HEK293 (cell line): ENCODE data around the gene ZNF217.

Experiments used
- CTCF ChIA-PET: fragments of 350-600 bp; formaldehyde crosslinking; extraction: SDS; loops from one replicate; lab custom pipeline; 2021; ENCODE audit warnings: antibody characterized with exemption; lab: Yijun Ruan, JAX
- POLR2A ChIA-PET: fragments of 300-600 bp; formaldehyde crosslinking; extraction: SDS; loops from one replicate; lab custom pipeline; 2020; ENCODE audit warnings: antibody characterized with exemption, inconsistent platforms; lab: Yijun Ruan, JAX
- H3K27ac ChIP-seq: fragments of 200-500 bp; sonication (Bioruptor generic); 2 replicates; pipeline ENCODE4 v1.5.1; 2014; ENCODE audit warnings: low read depth, low read length, control low read depth, inconsistent platforms; ENCODE audit errors: extremely low read depth
- H3K36me3 ChIP-seq, 2 experiments: fragments of 200-500 bp in 1 of 2; sonication (Bioruptor generic) in 1 of 2; 1 replicate in 1 of 2; 2 replicates in 1 of 2; pipeline ENCODE4 v1.5.1; 2014 to 2017; ENCODE audit warnings: inconsistent platforms in 2 of 2, low read length in 2 of 2; ENCODE audit not compliant: control insufficient read depth in 2 of 2, insufficient read depth in 1 of 2
- H3K4me1 ChIP-seq: fragments of 200-500 bp; sonication (Bioruptor generic); 2 replicates; pipeline ENCODE4 v1.5.1; 2014; ENCODE audit warnings: mild to moderate bottlenecking, low read length, inconsistent platforms; ENCODE audit not compliant: control insufficient read depth, insufficient read depth
- H3K4me3 ChIP-seq: 2 replicates; pipeline ENCODE4 v1.5.1; 2011; ENCODE audit warnings: low read depth, mild to moderate bottlenecking, control low read depth, low read length, moderate library complexity
- H3K9me3 ChIP-seq: fragments of 200-500 bp; sonication (Bioruptor generic); 2 replicates; pipeline ENCODE4 v1.5.1; 2014; ENCODE audit warnings: low read depth, low read length, inconsistent platforms; ENCODE audit not compliant: control insufficient read depth, insufficient read depth
- HIC1 ChIP-seq: fragments of 450-650 bp; formaldehyde crosslinking; IDR thresholded peaks from 2 replicates; pipeline ENCODE4 v1.5.1; 2016; ENCODE audit warnings: missing biosample characterization, missing genetic modification characterization
- PRDM1 ChIP-seq: fragments of 450-650 bp; formaldehyde crosslinking; IDR thresholded peaks from 2 replicates; pipeline ENCODE4; 2016; ENCODE audit warnings: missing biosample characterization, missing genetic modification characterization
- ZFHX2 ChIP-seq: fragments of 450-650 bp; formaldehyde crosslinking; conservative IDR thresholded peaks from 2 replicates; pipeline ENCODE4 v1.5.1; 2016; ENCODE audit warnings: missing biosample characterization, missing genetic modification characterization
- ZFP69B ChIP-seq: fragments of 450-650 bp; formaldehyde crosslinking; IDR thresholded peaks from 2 replicates; pipeline ENCODE4 v1.5.1; 2016; ENCODE audit warnings: missing biosample characterization, missing genetic modification characterization
- ZNF24 ChIP-seq: fragments of 450-650 bp; formaldehyde crosslinking; IDR thresholded peaks from 2 replicates; pipeline ENCODE4 v1.5.1; 2016; ENCODE audit warnings: missing biosample characterization, missing genetic modification characterization
- ZNF26 ChIP-seq: fragments of 450-650 bp; formaldehyde crosslinking; IDR thresholded peaks from 2 replicates; pipeline ENCODE4 v1.5.1; 2016; ENCODE audit warnings: missing biosample characterization, missing genetic modification characterization
- ZNF302 ChIP-seq: fragments of 450-650 bp; formaldehyde crosslinking; IDR thresholded peaks from 2 replicates; pipeline ENCODE4 v1.5.1; 2016; ENCODE audit warnings: missing biosample characterization, missing genetic modification characterization, low read depth
- ZNF335 ChIP-seq: fragments of 450-650 bp; formaldehyde crosslinking; conservative IDR thresholded peaks from 2 replicates; pipeline ENCODE4 v1.5.1; 2016; ENCODE audit warnings: missing biosample characterization, missing genetic modification characterization
- ZNF555 ChIP-seq: fragments of 450-650 bp; formaldehyde crosslinking; conservative IDR thresholded peaks from 2 replicates; pipeline ENCODE4 v1.5.1; 2017; ENCODE audit warnings: missing biosample characterization, mild to moderate bottlenecking, missing genetic modification characterization, inconsistent platforms
- ZNF654 ChIP-seq: fragments of 450-650 bp; formaldehyde crosslinking; IDR thresholded peaks from 2 replicates; pipeline ENCODE4 v1.5.1; 2016; ENCODE audit warnings: low read depth, missing biosample characterization, missing genetic modification characterization
- ZSCAN30 ChIP-seq: fragments of 450-650 bp; IDR thresholded peaks from 2 replicates; pipeline ENCODE4 v1.5.1; 2018; ENCODE audit warnings: missing biosample characterization, mild to moderate bottlenecking, missing genetic modification characterization, moderate library complexity
- TF ChIP-seq, protein P1 (sequence below): fragments of 450-650 bp; formaldehyde crosslinking; conservative IDR thresholded peaks from 2 replicates; pipeline ENCODE4 v1.5.1; 2016; ENCODE audit warnings: low read depth, missing biosample characterization, missing genetic modification characterization
- TF ChIP-seq, protein P2 (sequence below): fragments of 450-650 bp; formaldehyde crosslinking; IDR thresholded peaks from 2 replicates; pipeline ENCODE4 v1.5.1; 2016; ENCODE audit warnings: missing biosample characterization, missing genetic modification characterization

Gene ZNF217

GRCh38 chr20:53579266-53579580, 14.4 kb downstream of the ZNF217 start (continued):
- TF ChIP-seq, protein P1, sequence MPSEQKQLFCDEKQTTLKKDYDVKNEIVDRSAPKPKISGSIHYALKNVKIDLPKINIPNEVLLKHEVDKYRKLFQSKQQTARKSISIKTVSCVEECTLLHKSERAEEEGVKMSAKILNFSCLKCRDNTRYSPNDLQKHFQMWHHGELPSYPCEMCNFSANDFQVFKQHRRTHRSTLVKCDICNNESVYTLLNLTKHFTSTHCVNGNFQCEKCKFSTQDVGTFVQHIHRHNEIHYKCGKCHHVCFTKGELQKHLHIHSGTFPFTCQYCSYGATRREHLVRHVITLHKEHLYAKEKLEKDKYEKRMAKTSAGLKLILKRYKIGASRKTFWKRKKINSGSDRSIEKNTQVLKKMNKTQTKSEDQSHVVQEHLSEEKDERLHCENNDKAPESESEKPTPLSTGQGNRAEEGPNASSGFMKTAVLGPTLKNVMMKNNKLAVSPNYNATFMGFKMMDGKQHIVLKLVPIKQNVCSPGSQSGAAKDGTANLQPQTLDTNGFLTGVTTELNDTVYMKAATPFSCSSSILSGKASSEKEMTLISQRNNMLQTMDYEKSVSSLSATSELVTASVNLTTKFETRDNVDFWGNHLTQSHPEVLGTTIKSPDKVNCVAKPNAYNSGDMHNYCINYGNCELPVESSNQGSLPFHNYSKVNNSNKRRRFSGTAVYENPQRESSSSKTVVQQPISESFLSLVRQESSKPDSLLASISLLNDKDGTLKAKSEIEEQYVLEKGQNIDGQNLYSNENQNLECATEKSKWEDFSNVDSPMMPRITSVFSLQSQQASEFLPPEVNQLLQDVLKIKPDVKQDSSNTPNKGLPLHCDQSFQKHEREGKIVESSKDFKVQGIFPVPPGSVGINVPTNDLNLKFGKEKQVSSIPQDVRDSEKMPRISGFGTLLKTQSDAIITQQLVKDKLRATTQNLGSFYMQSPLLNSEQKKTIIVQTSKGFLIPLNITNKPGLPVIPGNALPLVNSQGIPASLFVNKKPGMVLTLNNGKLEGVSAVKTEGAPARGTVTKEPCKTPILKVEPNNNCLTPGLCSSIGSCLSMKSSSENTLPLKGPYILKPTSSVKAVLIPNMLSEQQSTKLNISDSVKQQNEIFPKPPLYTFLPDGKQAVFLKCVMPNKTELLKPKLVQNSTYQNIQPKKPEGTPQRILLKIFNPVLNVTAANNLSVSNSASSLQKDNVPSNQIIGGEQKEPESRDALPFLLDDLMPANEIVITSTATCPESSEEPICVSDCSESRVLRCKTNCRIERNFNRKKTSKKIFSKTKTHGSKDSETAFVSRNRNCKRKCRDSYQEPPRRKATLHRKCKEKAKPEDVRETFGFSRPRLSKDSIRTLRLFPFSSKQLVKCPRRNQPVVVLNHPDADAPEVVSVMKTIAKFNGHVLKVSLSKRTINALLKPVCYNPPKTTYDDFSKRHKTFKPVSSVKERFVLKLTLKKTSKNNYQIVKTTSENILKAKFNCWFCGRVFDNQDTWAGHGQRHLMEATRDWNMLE (tag by site-specific recombination) = no peak
- no peak for TF ChIP-seq ZSCAN30 (tag by site-specific recombination)
- TF ChIP-seq ZNF24 = no peak
- TF ChIP-seq ZFHX2 (tag by site-specific recombination) = no peak
- TF ChIP-seq ZNF26 (tag by site-specific recombination) = no peak
- TF ChIP-seq PRDM1 (tag by site-specific recombination) = no peak
- no peak for TF ChIP-seq HIC1
- TF ChIP-seq, all 188 proteins: peak for 0

DNA sequence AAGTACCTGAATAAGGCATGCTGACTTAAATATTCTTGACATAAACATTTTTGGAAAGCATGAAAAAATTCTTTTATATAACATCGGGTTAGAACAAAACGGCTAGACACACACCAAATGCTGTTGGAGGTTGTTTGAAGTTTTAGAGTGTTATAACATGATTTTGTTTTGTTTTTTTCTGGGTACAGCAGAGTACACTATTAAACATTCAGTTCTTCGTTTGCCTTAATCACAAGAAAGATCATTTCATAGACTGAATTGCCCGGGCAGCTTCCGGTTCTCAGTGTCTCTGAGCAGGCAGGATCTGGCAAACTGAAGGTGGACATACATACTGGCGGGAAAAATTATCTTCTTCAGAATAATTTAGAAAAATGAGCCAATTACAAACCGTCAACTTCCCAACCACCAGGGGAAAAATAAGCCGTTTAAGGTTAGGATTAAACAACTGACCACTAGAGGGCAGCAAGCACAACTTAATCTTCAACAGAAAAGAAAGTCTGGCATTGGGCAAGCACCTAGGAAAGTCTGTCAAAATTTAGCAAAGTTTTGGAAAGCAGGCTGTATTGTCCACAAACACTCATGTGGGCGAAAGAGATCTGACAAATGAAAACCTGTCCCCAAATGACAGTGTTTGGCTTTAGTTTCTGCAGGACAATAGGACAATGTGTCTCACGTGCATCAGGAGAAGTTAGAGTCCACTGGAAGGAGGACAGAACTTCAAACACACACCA, 15.0 kb downstream of the ZNF217 start:
- CTCF ChIA-PET = interaction anchor here (0.6 to 3.8 kb wide), 17 partner anchors 10 to 1685 kb away, joined by 3 to 39 read pairs (median 3); no protein-coding TSS in a partner anchor
- POLR2A ChIA-PET = interaction anchor here (1.7 kb wide), 1 partner anchor 161 kb away, joined by 3 read pairs; no protein-coding TSS in a partner anchor
- TF ChIP-seq, protein P1 (tag by site-specific recombination) = no peak
- TF ChIP-seq ZFP69B (tag by site-specific recombination) = peak; percentile 28; the same call in 1 of the 2 replicates
- 0 out of 2 replicates have a peak, but pooled peaks have one; percentile 2 for TF ChIP-seq ZNF555
- TF ChIP-seq ZNF335 (tag by site-specific recombination) = peak; percentile 30; the same call in 1 of the 2 replicates
- TF ChIP-seq, protein P2, sequence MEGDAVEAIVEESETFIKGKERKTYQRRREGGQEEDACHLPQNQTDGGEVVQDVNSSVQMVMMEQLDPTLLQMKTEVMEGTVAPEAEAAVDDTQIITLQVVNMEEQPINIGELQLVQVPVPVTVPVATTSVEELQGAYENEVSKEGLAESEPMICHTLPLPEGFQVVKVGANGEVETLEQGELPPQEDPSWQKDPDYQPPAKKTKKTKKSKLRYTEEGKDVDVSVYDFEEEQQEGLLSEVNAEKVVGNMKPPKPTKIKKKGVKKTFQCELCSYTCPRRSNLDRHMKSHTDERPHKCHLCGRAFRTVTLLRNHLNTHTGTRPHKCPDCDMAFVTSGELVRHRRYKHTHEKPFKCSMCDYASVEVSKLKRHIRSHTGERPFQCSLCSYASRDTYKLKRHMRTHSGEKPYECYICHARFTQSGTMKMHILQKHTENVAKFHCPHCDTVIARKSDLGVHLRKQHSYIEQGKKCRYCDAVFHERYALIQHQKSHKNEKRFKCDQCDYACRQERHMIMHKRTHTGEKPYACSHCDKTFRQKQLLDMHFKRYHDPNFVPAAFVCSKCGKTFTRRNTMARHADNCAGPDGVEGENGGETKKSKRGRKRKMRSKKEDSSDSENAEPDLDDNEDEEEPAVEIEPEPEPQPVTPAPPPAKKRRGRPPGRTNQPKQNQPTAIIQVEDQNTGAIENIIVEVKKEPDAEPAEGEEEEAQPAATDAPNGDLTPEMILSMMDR = peak; percentile 80
- TF ChIP-seq ZNF302 (tag by site-specific recombination) = no peak
- TF ChIP-seq PRDM1 (tag by site-specific recombination) = peak; percentile 81
- peak; percentile 80 for TF ChIP-seq ZNF654 (tag by site-specific recombination)
- Histone ChIP-seq H3K4me1 (peaks cover 7% of the 10 kb centered on the region; the same call in 1 of the 2 replicates), H3K27ac (no peak overlapping the region), H3K9me3 (no peaks in the 10 kb centered on the region), H3K4me3 (no peak overlapping the region), H3K36me3 (peaks cover 15 to 76% of the 10 kb centered on the region in 2 experiments; a peak in 2 of 3 replicates)
